ENCODE measurements around the gene TREX2.

DNA sequence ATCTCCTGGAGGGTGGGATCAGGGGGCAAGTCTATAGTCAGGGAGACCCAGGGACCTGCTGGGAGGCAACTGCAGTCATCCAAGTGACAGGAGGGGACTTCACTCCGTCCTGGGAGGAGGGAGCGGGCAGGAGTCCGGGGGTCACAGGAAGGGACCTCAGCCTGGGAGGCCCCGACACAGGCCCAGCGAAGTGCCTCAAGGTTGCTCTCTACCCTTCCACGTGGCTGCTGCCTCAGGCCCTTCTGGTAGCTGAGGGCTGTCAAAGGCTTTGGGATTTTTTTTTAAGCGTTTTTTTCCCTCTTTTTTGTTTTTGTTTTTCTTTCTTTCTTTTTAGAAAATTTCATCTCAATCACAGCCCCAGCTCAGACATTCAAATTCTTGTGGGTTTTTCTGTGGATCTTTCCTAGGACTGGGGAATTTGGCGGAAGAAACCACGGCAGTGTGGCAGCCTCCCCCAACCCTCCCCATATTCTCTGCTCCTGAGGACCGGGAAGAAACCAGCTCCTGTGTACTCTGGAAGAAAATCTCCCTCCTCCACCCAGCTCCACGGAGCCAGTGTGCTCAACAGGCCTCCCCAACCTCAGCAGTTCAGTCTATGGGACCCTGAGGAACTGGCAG, 25.9 kb upstream of the TREX2 start:
- TF ChIP-seq, protein P1, sequence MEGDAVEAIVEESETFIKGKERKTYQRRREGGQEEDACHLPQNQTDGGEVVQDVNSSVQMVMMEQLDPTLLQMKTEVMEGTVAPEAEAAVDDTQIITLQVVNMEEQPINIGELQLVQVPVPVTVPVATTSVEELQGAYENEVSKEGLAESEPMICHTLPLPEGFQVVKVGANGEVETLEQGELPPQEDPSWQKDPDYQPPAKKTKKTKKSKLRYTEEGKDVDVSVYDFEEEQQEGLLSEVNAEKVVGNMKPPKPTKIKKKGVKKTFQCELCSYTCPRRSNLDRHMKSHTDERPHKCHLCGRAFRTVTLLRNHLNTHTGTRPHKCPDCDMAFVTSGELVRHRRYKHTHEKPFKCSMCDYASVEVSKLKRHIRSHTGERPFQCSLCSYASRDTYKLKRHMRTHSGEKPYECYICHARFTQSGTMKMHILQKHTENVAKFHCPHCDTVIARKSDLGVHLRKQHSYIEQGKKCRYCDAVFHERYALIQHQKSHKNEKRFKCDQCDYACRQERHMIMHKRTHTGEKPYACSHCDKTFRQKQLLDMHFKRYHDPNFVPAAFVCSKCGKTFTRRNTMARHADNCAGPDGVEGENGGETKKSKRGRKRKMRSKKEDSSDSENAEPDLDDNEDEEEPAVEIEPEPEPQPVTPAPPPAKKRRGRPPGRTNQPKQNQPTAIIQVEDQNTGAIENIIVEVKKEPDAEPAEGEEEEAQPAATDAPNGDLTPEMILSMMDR (IDR thresholded peaks at IDR 0.05; ENCODE audit: poor library complexity, severe bottlenecking): no peak
- TF ChIP-seq MXI1 (conservative IDR thresholded peaks at IDR 0.05; ENCODE audit: poor library complexity, severe bottlenecking) (no peak), POLR2AphosphoS5 (IDR thresholded peaks at IDR 0.05) (no peak)
